Gastrocnemius medialis (tissue), 4 donors: Measurements from ENCODE around the gene ACP7. TPM values are rescaled to one million over a fixed set of nuclear protein-coding genes. Genes with fewer than 3 reads are reported as not detected.

Source experiments
- ATAC-seq, 2 donors: fragments of 150-250 bp; one replicate each; pipeline ENCODE4 v1.9.1; 2016
- DNase-seq, 2 donors: peaks; one replicate each; pipeline ENCODE4 v3.0.0-alpha.2; 2019
- H3K27ac ChIP-seq, 4 donors: fragments of 200-600 bp; sonication (generic); 1 replicate in 1 of 4; 2 replicates in 3 of 4; pipeline ENCODE4 v1.5.1; 2016 to 2018; ENCODE audit warnings: mild to moderate bottlenecking in 2 of 4, moderate library complexity in 1 of 4
- H3K27me3 ChIP-seq, 3 donors: fragments of 200-600 bp; sonication (generic) in 2 of 3; 1 replicate in 1 of 3; 2 replicates in 2 of 3; pipeline versions ENCODE4 v1.5.1 to v1.6.0; 2016 to 2019; ENCODE audit warnings: mild to moderate bottlenecking in 1 of 3, moderate library complexity in 1 of 3
- H3K36me3 ChIP-seq, 2 donors: fragments of 200-600 bp; sonication (generic) in 1 of 2; one replicate each; pipeline ENCODE4 v1.5.1; 2017 to 2018
- H3K4me1 ChIP-seq, 2 donors: fragments of 200-600 bp; sonication (generic) in 1 of 2; one replicate each; pipeline ENCODE4 v1.5.1; 2016 to 2017; ENCODE audit warnings: mild to moderate bottlenecking in 2 of 2
- H3K4me3 ChIP-seq, 4 donors: fragments of 200-600 bp; sonication (generic) in 3 of 4; 1 replicate in 1 of 4; 2 replicates in 3 of 4; pipeline ENCODE4 v1.5.1; 2016 to 2019; ENCODE audit warnings: mild to moderate bottlenecking in 2 of 4
- H3K9me3 ChIP-seq, 3 donors: fragments of 200-600 bp; sonication (generic) in 2 of 3; 1 replicate in 1 of 3; 2 replicates in 2 of 3; pipeline ENCODE4 v1.5.1; 2016 to 2019
- POLR2A ChIP-seq, 2 donors: fragments of 450-650 bp; IDR thresholded peaks; one replicate each; pipeline ENCODE4 v1.6.1; 2017; ENCODE audit warnings: antibody characterized with exemption in 2 of 2, mild to moderate bottlenecking in 2 of 2, moderate library complexity in 2 of 2
- in situ Hi-C, 4 donors: fragments of 200-750 bp; cut with MboI; loops; one replicate each; pipeline versions ENCODE4 v1.15.0 to v1.8.0; 2017; ENCODE audit warnings: low sequenced_read_pairs in 4 of 4
- intact Hi-C: fragments of 100-400 bp; cut with DNase I; formaldehyde crosslinking; loops from one replicate; pipeline ENCODE4 v1.15.1; 2023; ENCODE audit warnings: low total_unique reads
- total RNA-seq, 4 donors: library from RNA; depleted of rRNA; stranded (reverse); fragments of >200 nt; gene quantifications; one replicate each; pipeline versions ENCODE4 v1.1.0 to v1.2.3, GENCODE V29; 2016
- TF ChIP-seq, protein P1 (sequence below), 5 experiments: fragments of 450-650 bp in 3 of 5; fragments of 200-600 bp in 2 of 5; sonication (generic) in 2 of 5; IDR thresholded peaks in 4 of 5; conservative IDR thresholded peaks in 1 of 5; 1 replicate in 4 of 5; 2 replicates in 1 of 5; pipeline ENCODE4 v1.5.1; 2016 to 2019; ENCODE audit warnings: antibody characterized with exemption in 5 of 5, mild to moderate bottlenecking in 3 of 5, moderate library complexity in 3 of 5

The ACP7 gene
- total RNA-seq, 4 donors from 2014 or later = not detected

DNA sequence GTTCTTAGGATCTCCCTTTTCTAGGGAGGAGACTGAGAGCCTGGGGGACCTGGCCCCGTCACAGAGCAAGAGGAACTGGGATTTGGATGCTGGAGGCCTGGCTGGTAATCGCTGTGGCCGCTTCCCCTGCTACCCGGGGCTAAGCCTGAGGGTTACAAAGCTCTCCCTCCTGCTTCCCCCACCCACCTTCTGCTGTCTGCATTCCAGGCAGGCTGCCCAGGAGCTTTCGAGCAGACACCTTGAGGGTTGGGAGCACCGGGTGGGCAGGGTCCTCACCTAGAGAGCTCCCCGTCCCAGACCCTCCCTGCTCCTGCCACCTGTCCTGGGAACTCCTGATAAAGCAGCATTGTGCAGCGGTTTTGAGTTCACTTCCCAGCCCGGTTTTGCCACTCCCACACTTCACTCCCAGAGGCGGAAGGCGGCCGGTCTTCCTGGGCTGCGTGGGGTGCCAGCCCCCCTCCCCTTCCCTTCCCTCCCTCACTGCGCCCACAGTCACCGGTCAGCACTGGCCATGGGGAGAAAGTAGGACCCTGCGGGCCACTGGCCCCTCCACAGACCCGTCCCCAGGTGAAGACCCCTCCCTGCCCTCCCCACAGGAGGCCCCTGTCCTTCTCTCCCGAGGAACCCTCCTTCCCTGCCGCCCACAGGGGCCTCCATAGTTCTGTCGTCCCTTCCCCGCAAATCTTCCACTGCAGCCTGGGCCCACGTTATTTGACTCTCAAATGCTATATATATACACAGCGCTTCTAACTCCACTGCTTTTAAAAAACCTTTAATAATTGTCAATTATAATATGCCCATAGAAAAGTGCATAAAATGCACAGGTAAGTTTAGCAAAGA lies 49.5 kb downstream of the ACP7 start:
- Histone ChIP-seq H3K27me3 (no peaks in the 10 kb centered on the region), H3K9me3 (no peaks in the 10 kb centered on the region), H3K27ac (no peak overlapping the region), H3K36me3 (no peaks in the 10 kb centered on the region), H3K4me3 (no peak overlapping the region), H3K4me1 (peaks cover 9 to 18% of the 10 kb centered on the region in 2 donors)
- intact Hi-C loops = no loop called here
- in situ Hi-C loops = no loop called here
- no peak for TF ChIP-seq POLR2A (IDR thresholded peaks at IDR 0.05)
- TF ChIP-seq, protein P1, sequence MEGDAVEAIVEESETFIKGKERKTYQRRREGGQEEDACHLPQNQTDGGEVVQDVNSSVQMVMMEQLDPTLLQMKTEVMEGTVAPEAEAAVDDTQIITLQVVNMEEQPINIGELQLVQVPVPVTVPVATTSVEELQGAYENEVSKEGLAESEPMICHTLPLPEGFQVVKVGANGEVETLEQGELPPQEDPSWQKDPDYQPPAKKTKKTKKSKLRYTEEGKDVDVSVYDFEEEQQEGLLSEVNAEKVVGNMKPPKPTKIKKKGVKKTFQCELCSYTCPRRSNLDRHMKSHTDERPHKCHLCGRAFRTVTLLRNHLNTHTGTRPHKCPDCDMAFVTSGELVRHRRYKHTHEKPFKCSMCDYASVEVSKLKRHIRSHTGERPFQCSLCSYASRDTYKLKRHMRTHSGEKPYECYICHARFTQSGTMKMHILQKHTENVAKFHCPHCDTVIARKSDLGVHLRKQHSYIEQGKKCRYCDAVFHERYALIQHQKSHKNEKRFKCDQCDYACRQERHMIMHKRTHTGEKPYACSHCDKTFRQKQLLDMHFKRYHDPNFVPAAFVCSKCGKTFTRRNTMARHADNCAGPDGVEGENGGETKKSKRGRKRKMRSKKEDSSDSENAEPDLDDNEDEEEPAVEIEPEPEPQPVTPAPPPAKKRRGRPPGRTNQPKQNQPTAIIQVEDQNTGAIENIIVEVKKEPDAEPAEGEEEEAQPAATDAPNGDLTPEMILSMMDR (IDR thresholded peaks at IDR 0.05 in 4 of 5, conservative IDR thresholded peaks at IDR 0.05 in 1 of 5) = no peak
- ATAC-seq (no peak), DNase-seq (no peak)

DNA sequence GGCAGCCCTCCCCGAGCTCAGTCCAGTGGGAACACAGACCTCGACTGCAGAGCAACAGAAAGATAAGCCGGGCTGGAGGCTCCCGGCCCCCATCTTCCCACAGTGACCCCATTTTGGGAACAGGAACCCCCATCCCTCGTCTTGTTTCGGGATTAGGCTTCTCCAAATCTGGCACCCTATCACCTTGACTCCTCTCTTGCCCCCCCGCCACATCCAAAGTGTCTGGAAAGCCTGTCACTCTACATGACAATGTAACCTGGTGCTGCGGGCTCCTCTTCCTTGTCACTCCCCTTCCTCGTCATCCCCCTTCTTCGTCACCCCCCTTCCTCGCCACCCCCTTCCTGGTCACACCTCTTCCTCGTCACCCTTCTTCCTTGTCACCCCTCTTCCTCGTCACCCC lies 51.5 kb downstream of the ACP7 start:
- Histone ChIP-seq H3K4me1 (peaks cover 8 to 12% of the 10 kb centered on the region in 2 donors), H3K27me3 (no peaks in the 10 kb centered on the region), H3K36me3 (no peaks in the 10 kb centered on the region), H3K9me3 (no peaks in the 10 kb centered on the region), H3K4me3 (no peak overlapping the region), H3K27ac (no peak overlapping the region)
- DNase-seq = no peak
- no peak for ATAC-seq
- no peak for TF ChIP-seq POLR2A (IDR thresholded peaks at IDR 0.05)
- TF ChIP-seq, protein P1 (IDR thresholded peaks at IDR 0.05 in 4 of 5, conservative IDR thresholded peaks at IDR 0.05 in 1 of 5) = no peak
- intact Hi-C loops (no loop called here), in situ Hi-C loops (no loop called here)

DNA sequence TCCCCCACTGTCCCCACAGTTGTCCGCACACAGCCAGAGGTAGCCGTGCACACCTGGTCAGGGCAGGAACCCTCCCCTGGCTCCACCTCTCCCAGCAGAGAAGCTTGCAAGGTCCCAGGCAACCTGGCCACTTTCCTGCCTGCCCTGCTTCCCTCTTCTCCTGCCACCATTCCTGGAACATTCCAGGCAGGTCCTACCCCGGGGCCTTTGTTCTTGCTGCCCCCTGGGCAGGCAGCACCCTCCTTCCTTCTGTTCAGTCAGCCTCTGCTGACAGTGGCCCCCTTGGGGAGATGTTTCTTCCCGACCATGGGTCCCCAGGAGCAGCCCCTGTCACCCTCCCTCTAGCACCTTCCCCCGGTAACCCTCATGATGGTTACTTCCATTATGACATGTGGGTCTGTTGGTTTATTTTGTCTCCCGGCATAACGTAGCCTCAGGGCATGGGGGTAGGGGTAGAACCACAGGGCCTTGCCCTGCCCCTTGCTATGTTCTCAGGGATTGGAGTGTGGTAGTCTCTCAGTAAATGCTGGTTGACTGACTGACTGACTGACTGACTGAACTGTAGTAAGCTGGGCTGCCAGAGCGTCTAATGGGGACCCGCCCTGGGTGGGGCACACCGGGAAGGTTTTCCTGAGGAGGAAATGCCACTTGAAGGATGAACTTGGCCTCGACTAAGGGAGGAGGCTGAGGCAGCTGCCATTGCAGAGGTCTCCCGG lies 52.2 kb downstream of the ACP7 start:
- no peaks in the 10 kb centered on the region for H3K36me3 ChIP-seq
- DNase-seq (no peak), ATAC-seq (no peak)
- in situ Hi-C loops (no loop called here), intact Hi-C loops (no loop called here)
- no peak overlapping the region for H3K4me3 ChIP-seq
- no peak overlapping the region for H3K27ac ChIP-seq
- H3K9me3 ChIP-seq = no peaks in the 10 kb centered on the region
- TF ChIP-seq POLR2A (IDR thresholded peaks at IDR 0.05) = no peak
- H3K4me1 ChIP-seq = peaks cover 2 to 7% of the 10 kb centered on the region in 2 donors
- no peaks in the 10 kb centered on the region for H3K27me3 ChIP-seq

DNA sequence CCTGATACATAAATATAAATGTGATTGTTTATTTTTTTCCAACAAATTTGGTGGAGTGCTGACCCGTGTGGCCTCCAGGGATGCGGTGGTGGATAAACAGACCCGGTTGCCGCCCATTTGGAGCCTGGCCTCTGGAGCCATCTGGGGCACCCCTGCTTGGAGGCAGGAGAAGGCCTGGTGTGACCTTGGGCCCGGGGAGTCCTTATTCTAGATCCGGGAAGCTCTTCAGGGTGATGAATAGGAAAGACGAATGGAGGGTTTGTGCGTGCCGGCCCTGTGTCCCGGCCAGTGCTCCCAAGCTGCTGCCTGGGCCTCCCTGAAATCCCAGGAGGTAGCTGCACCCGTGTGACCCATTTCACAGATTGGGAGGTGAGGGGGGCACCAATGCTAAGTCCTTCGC lies 53.0 kb downstream of the ACP7 start:
- no peak overlapping the region for H3K4me3 ChIP-seq
- TF ChIP-seq, protein P1 (IDR thresholded peaks at IDR 0.05 in 4 of 5, conservative IDR thresholded peaks at IDR 0.05 in 1 of 5) = no peak
- no peak for TF ChIP-seq POLR2A (IDR thresholded peaks at IDR 0.05)
- no peaks in the 10 kb centered on the region for H3K27me3 ChIP-seq
- intact Hi-C loops = no loop called here
- no peak overlapping the region for H3K27ac ChIP-seq
- no peaks in the 10 kb centered on the region for H3K36me3 ChIP-seq
- ATAC-seq (no peak), DNase-seq (no peak)
- no peaks in the 10 kb centered on the region for H3K4me1 ChIP-seq
- in situ Hi-C loops = no loop called here
- H3K9me3 ChIP-seq = no peaks in the 10 kb centered on the region
